PFSK-1 (cell line): Measurements from ENCODE around the gene SRP9.

Experiments used
- FOXP2 ChIP-seq: optimal IDR thresholded peaks from 2 replicates; pipeline ENCODE3; 2011; ENCODE audit warnings: borderline replicate concordance, control low read depth, inconsistent platforms; ENCODE audit not compliant: insufficient read depth; ENCODE audit errors: extremely low read length, extremely low read depth
- POLR2AphosphoS5 ChIP-seq: IDR thresholded peaks from 2 replicates; pipeline ENCODE4 v1.6.1; 2012; ENCODE audit warnings: low read depth, mild to moderate bottlenecking, control low read depth, low read length, moderate library complexity
- SIN3A ChIP-seq: IDR thresholded peaks from 2 replicates; pipeline ENCODE4 v1.6.1; 2012; ENCODE audit warnings: mild to moderate bottlenecking, low read length, moderate library complexity, borderline replicate concordance; ENCODE audit not compliant: insufficient read depth
- TAF1 ChIP-seq: IDR thresholded peaks from 2 replicates; pipeline ENCODE4 v1.6.1; 2012; ENCODE audit warnings: low read length, control low read depth, borderline replicate concordance; ENCODE audit not compliant: insufficient read depth

GRCh38 chr1:225747566-225747965, 30.1 kb upstream of the SRP9 start:
- TF ChIP-seq TAF1 = no peak
- no peak for TF ChIP-seq POLR2AphosphoS5
- no peak for TF ChIP-seq SIN3A
- TF ChIP-seq FOXP2 = no peak
